Endothelial cell (in vitro differentiated cells): ENCODE data around the gene CDH23. TPM values are rescaled to one million over a fixed set of nuclear protein-coding genes. Genes with fewer than 3 reads are reported as not detected.
A peak's percentile ranks its signal among the peaks of the same experiment; 100 is the strongest.

ENCODE experiments used
- DNase-seq: peaks from one replicate; pipeline ENCODE4 v3.0.0; 2021; ENCODE audit warnings: low spot score
- H3K27ac Mint-ChIP-seq: one replicate; pipeline ENCODE4 v1.8.0; 2021; ENCODE audit warnings: mixed read lengths, inconsistent platforms; ENCODE audit not compliant: unreplicated experiment
- H3K27me3 Mint-ChIP-seq: one replicate; pipeline ENCODE4 v1.8.0; 2021; ENCODE audit warnings: mild to moderate bottlenecking, moderate library complexity, mixed read lengths, inconsistent platforms; ENCODE audit not compliant: unreplicated experiment
- H3K36me3 Mint-ChIP-seq: one replicate; pipeline ENCODE4 v1.8.0; 2021; ENCODE audit warnings: mild to moderate bottlenecking, low read depth, mixed read lengths, inconsistent platforms; ENCODE audit not compliant: unreplicated experiment
- H3K4me1 Mint-ChIP-seq: one replicate; pipeline ENCODE4 v1.8.0; 2021; ENCODE audit warnings: mild to moderate bottlenecking, mixed read lengths, inconsistent platforms; ENCODE audit not compliant: unreplicated experiment
- H3K4me3 Mint-ChIP-seq: one replicate; pipeline ENCODE4 v1.8.0; 2021; ENCODE audit warnings: mild to moderate bottlenecking, mixed read lengths, inconsistent platforms; ENCODE audit not compliant: unreplicated experiment
- H3K9me3 Mint-ChIP-seq: one replicate; pipeline ENCODE4 v1.8.0; 2021; ENCODE audit warnings: mixed read lengths, inconsistent platforms; ENCODE audit not compliant: unreplicated experiment
- total RNA-seq: library from RNA; stranded (reverse); fragmentation: NEBNext Ultra II Directional; extraction: Animal tissue kit (Norgen Biotek cat#: 25700); gene quantifications from one replicate; pipeline ENCODE4 v1.2.1, GENCODE V29; 2021; ENCODE audit not compliant: unreplicated experiment
- TF ChIP-seq, protein P1 (sequence below): fragments of 200-600 bp; sonication (generic); IDR thresholded peaks from one replicate; pipeline ENCODE4 v1.5.0; 2021; ENCODE audit warnings: antibody characterized with exemption; ENCODE audit not compliant: unreplicated experiment

Gene CDH23
- total RNA-seq, 1 donor from 2014 or later: 0.54 TPM

DNA sequence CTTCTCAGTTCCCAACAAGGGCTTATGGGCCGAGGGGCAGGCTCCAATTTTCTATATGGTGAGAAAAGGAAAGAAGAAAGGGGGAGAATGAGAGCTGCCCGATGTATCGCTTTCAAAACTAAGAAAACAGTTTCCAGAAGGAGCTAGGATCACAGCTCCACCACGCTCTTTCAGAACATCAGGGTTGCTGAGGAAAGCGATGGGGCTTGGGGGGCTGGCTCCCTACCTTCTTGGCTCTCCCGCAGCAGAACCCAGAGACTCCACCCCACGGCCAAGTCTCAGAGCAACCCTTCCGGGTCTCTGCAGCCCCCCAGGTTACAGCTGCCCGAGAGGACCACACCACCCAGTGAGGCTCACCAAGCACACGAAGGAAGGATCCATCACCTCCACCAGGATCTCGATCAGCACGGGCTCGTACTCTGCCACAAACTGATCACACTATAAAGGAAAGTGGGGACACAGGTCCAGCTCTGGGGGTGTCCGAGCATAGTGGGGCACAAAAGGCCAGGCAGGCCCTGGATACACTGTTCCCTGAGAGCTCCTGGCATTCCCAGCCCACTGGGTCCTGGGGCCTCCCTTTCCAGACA lies 422.0 kb downstream of the CDH23 start:
- Mint-ChIP-seq H3K9me3 (no peaks in the 10 kb centered on the region), H3K4me3 (no peak overlapping the region), H3K36me3 (peaks cover 62% of the 10 kb centered on the region), H3K27ac (no peak overlapping the region), H3K4me1 (peaks cover 12% of the 10 kb centered on the region), H3K27me3 (peaks cover 5% of the 10 kb centered on the region)
- no peak for DNase-seq
- TF ChIP-seq, protein P1, sequence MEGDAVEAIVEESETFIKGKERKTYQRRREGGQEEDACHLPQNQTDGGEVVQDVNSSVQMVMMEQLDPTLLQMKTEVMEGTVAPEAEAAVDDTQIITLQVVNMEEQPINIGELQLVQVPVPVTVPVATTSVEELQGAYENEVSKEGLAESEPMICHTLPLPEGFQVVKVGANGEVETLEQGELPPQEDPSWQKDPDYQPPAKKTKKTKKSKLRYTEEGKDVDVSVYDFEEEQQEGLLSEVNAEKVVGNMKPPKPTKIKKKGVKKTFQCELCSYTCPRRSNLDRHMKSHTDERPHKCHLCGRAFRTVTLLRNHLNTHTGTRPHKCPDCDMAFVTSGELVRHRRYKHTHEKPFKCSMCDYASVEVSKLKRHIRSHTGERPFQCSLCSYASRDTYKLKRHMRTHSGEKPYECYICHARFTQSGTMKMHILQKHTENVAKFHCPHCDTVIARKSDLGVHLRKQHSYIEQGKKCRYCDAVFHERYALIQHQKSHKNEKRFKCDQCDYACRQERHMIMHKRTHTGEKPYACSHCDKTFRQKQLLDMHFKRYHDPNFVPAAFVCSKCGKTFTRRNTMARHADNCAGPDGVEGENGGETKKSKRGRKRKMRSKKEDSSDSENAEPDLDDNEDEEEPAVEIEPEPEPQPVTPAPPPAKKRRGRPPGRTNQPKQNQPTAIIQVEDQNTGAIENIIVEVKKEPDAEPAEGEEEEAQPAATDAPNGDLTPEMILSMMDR: no peak

DNA sequence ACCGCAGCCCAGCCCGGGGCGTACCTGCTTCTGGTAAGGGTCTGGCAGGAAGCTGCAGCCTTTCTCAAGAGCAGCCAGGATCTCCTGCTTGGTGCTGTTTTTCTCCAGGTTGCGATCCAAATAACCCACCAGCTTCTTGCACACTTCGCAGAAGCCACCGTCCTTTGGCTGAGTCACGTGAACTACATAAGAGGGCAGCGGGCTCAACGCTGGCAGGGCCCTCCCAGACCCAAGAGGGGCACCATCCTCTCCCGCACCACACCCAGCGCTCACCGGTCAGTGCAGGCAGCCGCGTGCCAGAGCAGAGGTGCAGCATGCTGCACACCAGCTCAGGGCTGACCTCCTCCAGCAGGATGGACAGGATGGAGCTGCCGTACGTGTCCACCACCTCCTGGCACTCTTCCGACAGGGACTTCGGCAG lies 422.7 kb downstream of the CDH23 start:
- TF ChIP-seq, protein P1: no peak
- no peaks in the 10 kb centered on the region for H3K9me3 Mint-ChIP-seq
- peaks cover 18% of the 10 kb centered on the region for H3K4me1 Mint-ChIP-seq
- peaks cover 3% of the 10 kb centered on the region for H3K27me3 Mint-ChIP-seq
- peak overlapping the region; percentile 15 for H3K4me3 Mint-ChIP-seq
- DNase-seq: no peak
- H3K36me3 Mint-ChIP-seq: peaks cover 59% of the 10 kb centered on the region
- no peak overlapping the region for H3K27ac Mint-ChIP-seq

DNA sequence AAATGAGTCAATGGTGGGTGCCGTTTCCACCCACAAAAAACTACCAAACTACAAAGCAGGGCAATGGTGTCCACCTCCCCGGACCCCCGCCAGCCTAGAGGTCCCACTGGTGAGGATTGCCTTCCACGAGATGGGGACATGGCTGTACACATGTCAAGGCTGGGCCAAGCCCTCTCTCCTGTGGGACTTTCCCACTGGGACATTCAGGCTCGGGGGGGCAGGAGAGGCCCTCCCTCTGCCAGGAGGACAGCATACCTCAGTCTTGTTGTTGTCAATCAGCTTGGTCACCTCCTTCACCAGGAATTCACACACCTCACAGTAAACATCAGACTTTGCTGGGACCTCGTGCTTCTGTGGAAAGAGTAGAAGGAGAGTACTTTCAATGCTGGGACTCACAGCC lies 423.3 kb downstream of the CDH23 start:
- no peak overlapping the region for H3K4me3 Mint-ChIP-seq
- TF ChIP-seq, protein P1: no peak
- H3K4me1 Mint-ChIP-seq: peaks cover 22% of the 10 kb centered on the region
- H3K27me3 Mint-ChIP-seq: peaks cover 1% of the 10 kb centered on the region
- H3K9me3 Mint-ChIP-seq: no peaks in the 10 kb centered on the region
- DNase-seq: no peak
- H3K36me3 Mint-ChIP-seq: peaks cover 56% of the 10 kb centered on the region
- H3K27ac Mint-ChIP-seq: no peak overlapping the region

DNA sequence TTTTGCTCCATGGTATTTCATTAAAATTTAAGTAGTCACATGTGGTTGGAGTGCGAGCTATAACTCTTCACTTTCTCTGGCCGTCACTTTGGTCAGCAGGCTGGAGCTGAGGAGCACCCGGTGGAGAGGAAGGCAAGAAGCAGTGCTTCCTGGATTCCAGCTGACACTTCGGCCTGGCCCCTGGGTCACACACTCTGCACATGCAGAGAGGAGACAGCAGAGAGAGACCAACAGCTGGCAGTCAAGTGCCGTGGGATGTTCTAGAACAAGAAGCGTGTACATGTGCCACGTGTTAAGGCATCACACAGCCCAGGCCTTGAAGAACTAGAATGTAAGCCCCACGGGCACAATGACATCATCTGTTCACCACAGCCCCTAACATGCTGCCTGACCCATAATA lies 424.2 kb downstream of the CDH23 start:
- TF ChIP-seq, protein P1: no peak
- peaks cover 28% of the 10 kb centered on the region for H3K4me1 Mint-ChIP-seq
- peaks cover 56% of the 10 kb centered on the region for H3K36me3 Mint-ChIP-seq
- no peak for DNase-seq
- H3K4me3 Mint-ChIP-seq: no peak overlapping the region
- no peaks in the 10 kb centered on the region for H3K9me3 Mint-ChIP-seq
- H3K27me3 Mint-ChIP-seq: peaks cover 1% of the 10 kb centered on the region
- H3K27ac Mint-ChIP-seq: no peak overlapping the region

DNA sequence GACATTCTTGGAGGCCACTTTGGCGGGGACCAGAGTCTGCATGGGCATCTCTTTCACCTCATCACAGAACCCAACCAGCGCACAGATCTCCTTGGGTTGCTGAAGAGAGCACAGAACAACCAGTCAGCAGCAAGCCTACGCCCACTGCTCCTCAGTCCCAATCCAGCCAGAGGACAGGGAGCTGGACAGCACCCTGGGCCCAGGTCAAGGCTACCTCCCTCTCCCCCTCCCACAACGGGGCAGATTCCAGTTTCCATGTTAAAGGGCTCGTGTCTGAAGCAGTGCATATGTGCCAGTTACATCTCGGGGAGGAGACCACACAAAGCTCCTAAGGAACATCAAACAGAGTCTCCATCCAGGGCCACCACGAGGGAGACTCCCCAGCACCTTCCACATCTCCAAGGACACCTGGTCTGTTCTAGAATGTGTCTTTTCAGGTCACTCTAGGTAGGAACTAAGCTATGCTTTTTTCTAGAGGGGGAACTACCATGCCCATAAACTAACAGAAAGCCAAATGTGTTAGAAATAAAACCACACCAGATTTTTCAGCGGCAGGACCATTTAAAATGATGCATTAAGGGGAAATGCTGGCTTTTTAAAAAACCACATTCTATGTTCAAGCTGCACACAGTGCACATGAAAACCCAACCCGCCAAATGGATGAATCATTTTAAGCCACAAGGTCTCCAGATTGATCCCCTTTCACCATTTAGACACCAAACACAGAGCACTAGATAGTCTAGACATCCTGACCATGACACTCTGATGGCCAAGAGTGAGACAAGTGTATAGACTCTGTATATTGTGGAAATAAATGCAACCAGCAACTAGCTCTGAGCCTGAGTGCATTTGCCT lies 425.4 kb downstream of the CDH23 start:
- H3K9me3 Mint-ChIP-seq: no peaks in the 10 kb centered on the region
- peaks cover 29% of the 10 kb centered on the region for H3K4me1 Mint-ChIP-seq
- H3K36me3 Mint-ChIP-seq: peaks cover 50% of the 10 kb centered on the region
- H3K27ac Mint-ChIP-seq: no peak overlapping the region
- TF ChIP-seq, protein P1: no peak
- peaks cover 1% of the 10 kb centered on the region for H3K27me3 Mint-ChIP-seq
- DNase-seq: no peak
- peak overlapping the region; percentile 5 for H3K4me3 Mint-ChIP-seq
